NOMO-1 treated with dmso at 0.1 percent for 144 hours (cell line): ENCODE results near the gene TNFAIP8.

ENCODE experiments used
- DNase-seq: peaks from one replicate; lab custom pipeline; 2025; ENCODE audit not compliant: unreplicated experiment; lab: John Stamatoyannopoulos, UW

Gene TNFAIP8

DNA sequence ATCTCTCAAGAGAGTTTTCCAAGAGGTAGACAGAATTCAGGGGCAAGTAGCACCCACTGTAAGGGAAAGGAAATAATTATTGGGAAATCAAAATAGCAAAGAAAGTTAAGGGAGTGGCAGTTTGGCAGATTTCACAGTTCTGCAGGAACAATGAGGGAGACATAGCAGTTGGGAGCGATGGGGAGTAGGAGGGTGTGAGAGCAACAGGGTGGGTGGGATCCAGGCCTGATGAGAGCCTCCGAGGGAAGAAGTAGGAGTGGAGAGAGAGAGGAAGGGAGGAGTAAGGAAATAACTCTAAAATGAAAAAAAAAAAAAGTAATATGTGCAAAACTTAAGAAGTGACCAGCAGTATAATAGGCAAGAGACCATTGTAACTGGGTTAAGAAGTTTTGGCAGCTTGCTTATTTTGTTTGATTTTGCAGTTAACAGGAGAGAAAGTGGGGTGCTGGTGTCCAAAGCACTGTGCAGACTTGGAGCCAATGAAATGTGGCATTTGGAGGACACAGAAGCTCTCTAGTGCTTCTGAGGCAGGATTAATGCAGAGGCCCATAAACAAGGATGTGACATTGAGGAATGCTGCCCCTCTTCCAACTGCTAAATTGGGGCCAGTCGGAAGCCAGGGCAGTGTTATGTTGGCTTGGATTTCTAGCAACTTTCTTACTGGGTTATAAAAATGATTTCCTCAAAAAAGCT is 10.2 kb downstream of the TNFAIP8 start:
- no peak for DNase-seq

DNA sequence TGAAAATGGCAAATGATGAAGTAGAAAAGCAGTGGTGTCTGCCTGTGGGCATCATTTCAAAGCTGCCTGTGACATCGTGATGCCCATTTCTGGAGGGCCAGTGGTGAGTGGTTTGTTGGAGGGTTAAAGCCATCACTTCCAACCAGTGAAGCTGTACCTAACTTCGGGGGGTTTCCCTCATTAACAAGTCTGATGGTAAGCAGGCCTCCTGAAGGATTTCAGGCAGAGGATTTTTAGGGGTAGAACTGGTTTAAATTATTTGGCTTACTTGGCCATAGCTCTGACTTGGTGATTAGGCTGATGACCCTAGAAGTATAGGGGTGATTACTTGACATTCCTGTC is 10.7 kb downstream of the TNFAIP8 start:
- no peak for DNase-seq

DNA sequence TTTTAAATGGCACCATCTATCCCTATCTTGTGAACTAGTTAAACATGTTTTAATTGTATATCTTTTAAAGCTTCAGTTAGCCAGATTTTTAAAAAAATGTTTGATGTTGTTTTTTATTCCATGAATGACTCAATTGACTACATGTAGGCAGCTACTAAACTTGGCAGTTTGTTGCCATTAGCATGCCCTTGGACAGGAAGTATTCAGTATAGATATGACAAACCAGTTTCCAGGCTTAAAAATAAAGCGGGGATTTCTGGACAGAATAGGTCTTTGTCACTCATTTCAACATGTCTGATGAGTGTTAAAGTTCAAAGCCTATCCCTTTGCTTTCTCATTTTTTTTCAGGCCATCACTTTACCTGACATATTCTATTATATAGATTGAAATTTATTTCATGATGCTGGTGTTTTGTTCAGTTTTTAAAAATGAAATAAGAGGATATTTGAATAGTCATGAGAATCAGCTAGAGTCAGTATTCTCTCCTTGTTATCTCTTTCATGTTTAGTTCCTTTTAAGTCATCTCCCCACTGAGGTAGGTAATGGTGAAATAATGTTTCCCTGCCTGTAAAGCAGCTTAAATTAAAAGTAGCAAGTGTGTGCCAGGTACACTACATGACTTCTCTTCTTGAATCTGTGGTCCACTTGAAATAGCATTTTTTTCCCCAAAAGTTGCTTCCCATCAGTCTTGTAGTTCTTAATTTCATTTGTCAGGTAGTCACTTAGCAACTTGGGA is 11.9 kb downstream of the TNFAIP8 start:
- DNase-seq: no peak

DNA sequence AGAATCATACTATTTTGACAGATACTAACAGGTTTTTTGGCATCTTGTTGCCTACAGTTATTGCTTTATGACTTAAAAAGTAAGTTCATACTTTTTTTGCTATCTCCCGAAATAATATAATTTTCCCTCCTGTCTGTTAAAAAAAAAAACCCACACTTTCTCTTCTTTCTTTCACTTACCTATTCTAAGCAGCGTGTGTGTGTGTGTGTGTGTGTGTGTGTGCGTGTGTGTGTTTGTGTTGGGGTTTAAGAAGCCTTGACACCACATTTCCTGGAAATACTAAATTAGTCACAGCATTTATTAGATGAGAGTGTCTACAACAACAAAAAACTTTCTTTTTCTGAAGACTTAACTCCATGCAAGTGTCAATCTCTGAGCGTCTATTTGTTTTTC is 12.4 kb downstream of the TNFAIP8 start:
- no peak for DNase-seq

DNA sequence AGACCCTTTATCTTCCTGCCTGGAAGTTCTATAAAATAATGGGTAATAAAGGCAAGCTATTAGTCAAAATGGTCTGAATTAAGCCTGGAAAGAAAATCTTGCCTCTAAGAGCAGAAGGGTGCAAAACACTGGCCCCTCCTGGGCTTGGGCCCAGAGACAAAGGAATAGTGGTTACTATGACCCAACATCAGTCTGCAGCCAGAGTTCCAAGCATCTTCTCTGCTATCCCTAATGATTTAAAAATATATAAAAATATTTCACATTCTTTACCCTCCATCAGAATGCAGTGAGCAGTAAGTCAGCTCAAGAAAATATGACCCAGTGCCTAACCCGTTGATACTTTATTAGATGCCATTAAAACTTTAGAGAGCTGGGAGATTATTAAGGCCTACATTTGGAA is 14.7 kb downstream of the TNFAIP8 start:
- no peak for DNase-seq

DNA sequence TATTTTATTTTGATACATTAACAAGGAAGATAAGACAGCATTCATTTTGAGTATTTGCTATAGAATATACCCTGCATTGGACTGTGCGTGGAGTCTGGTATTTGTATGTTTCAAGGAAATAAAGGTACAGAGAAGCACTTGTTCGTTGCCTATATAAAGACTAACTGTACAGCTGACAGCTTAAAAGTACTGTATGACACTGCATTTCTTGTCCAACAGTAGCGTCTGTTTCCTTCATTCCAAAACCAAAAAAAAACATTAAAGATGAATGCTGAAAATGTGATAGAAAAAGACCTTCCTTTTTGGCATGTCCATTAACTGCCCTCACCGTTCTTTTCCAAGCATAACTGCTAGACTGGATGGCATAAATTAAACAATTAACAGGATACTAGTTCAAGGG is 15.3 kb downstream of the TNFAIP8 start:
- DNase-seq: no peak

DNA sequence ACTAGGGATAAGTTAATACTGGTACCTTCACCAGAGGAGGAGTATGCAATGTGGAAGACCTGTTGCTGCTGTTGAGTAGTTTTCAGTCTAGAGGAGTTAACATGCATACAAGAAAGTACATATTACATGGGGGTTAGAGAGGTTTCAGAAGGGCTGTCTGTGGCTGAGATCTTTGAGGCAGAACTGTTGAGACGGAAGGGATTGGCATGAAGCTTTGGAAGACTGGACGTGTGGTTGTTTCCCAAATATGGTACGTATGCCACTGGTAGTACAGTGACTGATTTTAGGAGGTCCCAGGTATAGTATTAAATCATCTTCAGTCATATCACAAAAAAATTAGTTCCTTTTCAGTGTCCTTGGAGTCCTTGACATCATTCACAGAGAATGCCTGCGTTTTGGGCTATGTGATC is 17.6 kb downstream of the TNFAIP8 start:
- no peak for DNase-seq

DNA sequence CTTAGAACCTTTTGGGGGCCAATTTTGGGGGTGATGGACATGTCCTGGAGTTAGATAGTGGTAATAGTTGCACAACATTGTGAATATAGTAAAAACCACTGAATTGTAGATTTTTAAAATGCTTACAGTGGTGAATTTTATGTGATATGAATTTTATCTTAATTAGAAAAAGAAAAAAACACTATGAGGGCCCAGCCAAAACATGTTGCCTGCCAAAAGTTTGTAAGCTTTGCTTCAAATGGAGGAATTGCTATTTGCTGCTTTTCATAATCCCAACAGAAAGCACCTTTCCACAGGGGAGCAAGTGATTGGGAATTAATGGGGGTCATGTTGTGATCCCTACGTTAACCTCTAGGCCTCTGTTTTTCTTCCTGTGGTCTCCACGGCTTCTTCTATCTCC is 19.1 kb downstream of the TNFAIP8 start:
- no peak for DNase-seq

DNA sequence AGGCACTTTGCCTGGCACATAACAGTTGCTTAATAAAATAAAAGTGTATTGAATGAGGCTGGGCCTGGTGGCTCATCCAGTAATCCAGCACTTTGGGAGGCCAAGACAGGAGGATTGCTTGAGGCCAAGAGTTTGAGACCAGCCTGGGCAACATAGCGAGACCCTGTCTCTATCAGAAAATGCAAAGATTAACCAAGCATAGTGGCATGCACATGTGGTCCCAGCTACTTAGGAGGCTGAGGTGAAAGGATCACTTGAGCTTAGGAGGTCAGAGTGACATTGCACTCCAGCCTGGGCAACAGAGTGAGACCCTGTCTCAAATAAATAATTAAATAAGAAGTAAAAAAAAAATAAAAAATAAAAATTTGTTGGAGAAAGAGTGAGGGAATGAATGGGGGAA is 21.2 kb downstream of the TNFAIP8 start:
- no peak for DNase-seq

DNA sequence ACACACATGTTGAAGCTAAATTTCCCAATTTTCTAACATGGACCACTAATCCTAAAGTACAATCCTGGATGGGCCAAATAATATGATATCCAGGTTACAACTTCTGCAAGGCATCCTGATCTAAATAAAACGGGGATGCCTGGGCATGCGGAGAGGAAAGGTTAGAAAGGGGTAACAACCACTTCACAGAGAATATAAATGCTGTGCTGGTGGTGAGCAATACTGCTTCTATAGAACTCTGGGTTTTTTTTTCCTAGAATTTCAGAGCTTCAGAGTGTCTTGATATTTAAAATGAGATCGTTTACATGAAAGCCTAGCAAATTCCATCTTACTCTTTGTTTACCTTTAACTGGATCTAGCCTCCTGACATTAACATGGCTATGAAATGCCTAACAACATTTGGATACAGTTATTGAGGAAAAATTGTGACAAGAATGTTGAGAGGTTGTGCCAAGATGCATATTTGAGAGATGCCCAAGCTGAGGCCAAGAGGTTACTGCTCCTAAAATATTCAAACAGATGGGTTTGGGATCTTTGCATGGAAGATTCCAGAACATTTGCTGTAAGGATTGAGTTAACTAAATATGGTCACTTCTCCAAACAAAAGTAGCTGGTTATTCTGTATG is 22.4 kb downstream of the TNFAIP8 start:
- DNase-seq: no peak

DNA sequence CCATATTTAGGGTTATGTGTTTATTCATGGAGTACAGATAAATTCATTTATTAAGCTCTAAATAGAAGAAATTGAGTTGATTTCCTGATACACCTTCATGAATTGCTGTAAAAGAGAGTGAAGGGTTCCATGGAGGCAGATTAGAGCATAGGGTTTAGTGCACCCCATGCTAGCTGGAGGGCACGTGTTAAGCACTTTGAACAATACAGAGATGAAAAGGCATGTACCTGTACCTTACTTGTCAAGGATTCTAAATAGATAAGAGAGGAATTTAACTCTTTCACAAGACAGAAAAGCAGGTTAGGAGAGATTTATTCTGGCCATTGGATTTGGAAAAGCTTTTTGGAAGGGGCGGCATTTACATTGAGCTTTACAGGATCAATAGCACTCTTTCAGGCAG is 23.3 kb downstream of the TNFAIP8 start:
- no peak for DNase-seq

DNA sequence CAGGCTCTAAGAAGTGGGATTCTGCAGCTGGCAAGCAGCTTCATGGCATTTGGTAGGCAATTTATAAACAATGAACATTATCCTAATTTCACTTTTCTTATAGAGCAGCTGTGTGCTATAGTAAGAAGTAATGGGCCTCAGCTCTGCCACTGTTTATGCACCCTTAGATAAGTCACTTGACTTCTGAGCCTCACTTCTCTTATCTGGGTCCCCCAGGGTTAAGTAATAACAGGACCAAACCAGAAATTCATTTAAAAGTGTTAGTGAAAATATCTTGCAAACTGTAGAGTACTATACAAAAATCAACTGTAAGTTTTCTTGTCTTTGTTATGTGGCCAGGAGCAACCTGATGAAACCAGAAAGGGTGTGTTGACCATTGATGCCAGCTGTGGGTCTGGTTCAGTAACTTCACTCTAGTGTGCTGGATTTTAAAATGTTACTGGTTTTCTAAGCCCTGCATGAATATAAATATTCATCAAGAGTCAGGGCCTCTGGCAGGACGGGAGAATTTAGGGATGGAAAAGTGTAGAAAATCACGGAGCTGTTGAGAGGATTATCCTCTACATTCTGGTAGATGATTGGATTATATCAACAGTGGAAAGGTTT is 24.2 kb downstream of the TNFAIP8 start:
- DNase-seq: no peak

DNA sequence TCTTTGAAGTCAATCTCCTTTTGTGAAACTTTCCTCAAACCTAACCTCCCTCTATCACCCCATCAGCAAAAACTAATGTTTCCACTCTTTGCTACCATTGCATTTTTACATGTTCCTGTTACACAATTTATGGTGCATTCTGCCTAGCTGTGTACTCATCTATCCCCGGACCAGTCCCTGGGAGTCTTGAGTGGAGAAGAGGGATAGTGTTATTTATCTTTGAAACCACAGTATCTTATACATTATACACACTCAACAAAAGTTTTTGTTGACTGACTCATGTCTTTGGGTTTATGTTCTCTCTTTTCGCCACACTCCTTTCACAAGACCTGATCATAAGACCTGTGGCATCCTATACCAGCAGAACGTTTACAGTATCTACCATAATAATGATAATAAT is 26.4 kb downstream of the TNFAIP8 start:
- DNase-seq: no peak

DNA sequence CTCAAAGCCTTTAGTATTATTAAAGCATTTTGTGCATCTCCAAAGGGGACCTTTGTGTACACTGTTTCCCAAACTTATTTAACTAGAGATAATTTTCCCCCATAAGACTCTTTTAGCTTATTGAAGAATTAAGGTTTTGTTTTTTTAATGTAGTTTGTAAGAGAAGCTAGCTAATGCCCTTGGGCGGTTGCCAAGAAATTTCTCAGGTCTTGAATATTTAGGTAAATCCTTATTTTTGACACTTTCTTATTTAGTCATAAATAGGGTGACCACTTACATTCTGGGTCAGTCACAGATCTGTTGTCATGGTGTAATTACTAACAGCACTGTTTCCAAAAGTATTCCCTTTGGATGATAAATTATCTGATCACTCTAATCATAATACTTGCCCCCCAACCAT is 27.2 kb downstream of the TNFAIP8 start:
- DNase-seq: no peak

DNA sequence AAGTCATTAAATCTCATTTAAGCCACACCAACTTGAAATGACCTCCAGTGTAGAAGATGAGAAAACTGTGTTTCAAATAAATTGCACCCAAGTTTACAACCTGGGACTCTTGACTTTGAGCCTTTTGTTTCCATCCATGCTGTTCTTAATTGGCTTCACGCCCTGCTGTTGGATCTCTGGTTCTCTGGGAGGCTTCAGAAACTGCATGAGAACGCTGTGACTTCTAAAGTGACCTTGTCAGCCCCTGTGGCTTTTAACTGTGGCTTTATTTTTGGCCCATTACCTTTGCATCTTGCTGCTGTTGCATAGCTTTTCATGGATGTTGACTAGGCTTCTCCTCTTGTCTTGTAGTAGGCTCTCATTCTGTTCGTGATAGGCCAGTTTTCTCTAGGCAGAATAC is 29.3 kb downstream of the TNFAIP8 start:
- no peak for DNase-seq

DNA sequence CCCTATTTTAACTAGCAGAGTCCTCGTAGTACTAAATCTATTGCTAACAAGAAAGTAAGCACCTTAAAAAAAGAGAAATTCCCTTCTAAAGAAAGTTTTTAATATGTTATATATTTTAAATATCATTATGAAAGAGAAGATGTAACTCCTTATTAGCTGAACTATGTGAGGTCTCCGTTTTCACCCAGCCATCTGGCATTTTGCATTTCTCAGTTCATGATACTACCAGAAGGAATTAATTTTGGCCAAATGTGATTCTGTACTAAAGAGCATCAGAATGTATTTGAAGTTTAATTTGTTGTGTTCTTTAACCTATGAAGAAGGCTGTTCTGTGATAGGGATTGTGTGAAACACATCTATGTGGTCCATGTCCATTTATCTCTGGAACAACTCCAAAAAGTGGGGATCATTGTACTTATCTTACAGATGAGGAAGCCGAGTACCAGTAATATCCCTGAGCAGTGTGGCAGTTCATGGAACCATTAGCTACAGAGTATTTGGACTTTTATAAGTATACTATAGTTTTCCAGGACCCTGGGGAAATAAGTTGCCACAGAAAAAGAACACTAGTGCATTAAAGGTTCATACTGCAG is 29.8 kb downstream of the TNFAIP8 start:
- DNase-seq: no peak

DNA sequence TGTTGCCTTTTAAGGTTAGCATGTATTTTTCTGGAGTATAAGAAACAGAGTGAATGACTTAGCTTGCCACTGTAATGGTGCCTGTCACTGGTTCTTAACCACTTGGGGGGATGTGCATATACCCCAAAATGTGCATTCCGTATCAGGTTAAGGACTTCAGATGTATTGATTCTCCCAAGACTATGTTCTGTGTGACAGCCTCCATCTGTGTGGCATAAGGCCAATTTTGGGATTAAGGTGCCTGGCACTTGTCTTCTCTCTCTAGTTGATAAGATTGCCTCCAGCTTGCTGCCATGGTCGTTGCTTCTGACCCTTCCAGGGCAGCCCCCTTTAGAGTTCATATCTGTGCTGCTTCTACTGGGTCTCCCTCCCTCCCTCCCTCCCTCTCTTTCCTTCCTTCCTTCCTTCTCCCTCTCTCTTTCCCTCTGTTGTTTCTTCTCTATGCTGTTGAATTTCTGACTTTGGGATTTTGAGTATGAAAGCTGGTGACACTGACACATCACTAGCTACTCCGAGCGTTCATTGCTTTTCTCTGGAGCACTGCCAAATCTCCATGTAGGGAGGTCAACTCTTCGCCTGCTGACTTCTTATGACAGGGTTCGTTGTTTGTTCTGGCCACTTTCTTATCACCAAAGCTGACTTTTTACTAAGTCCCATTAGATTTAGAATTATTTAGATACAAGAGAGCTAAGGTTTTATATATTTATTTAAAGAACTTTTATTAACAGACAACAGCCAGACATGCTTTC is 31.0 kb downstream of the TNFAIP8 start:
- DNase-seq: no peak

DNA sequence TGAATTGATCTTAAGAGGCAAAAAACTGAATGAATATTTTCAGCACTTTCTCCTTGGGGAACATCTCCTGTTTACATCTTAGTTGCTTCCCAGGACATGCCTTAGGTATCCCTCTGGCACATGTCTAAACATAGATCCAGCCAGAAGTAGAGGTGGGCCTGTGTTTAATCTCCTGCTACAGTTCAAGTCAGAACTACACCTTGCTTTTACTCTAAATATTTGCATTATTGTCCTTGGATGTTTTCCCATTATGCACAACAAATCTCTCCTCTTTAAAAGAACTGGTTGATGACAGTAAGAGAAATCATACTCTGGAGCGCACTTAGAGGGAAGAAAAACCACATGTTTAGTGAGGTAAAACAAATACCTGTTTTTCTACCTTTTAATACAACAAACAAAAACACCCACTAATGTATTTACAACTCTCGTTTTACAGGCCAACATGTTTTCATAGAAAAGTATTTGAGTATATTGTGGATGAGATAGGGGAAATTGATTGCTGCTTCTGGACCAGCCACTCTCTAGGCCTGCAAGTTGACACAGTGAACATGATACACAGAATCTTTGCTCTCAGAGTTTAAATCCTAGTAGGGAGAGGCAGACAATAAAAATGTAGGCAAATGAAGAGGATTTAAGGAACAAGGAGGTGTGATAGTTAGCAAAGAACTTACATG is 32.3 kb downstream of the TNFAIP8 start:
- no peak for DNase-seq

DNA sequence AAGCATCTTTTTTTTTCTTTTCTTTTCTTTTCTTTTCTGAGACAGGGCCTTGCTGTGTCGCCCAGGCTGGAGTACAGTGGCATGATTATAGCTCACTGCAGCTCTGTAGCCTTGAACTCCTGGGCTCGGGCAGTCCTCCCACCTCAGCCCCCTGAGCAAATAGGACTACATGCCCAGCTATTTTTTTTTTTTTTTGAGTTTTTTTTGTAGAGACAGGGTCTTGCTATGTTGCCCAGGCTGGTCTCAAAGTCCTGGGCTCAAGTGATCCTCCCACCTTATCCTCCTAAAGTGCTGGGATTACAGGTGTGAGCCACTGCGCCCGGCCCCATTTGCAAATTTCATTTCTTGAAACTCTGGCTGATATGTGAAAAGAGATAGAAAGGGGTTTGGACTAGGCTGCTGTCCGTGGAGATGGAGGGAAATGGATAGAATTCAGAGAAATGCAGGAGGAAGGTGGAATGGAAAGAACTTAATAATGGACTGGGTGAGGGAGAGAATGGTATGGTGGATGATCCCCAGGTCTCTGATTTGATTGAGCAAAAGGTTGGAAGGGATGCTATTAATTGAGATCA is 32.9 kb downstream of the TNFAIP8 start:
- DNase-seq: no peak
